Right cardiac atrium (tissue), 5 donors: Measurements from ENCODE around the gene ICAM2. TPM values are rescaled to one million over a fixed set of nuclear protein-coding genes. Genes with fewer than 3 reads are reported as not detected.
A peak's percentile ranks its signal among the peaks of the same experiment; 100 is the strongest.

ENCODE experiments used
- ATAC-seq, 2 donors: fragments of 200-7000 bp; cut with Tn5 transposase; one replicate each; pipeline versions ENCODE4 v1.8.0 to v1.9.1; 2020; ENCODE audit warnings: moderate library complexity in 2 of 2, mild to moderate bottlenecking in 1 of 2
- DNase-seq, 3 donors: peaks; one replicate each; pipeline ENCODE4 v3.0.0-alpha.2; 2020
- H3K27ac ChIP-seq: one replicate; pipeline ENCODE4 v1.5.1; 2013; ENCODE audit warnings: mild to moderate bottlenecking, low read length, control low read depth, moderate library complexity
- H3K27me3 ChIP-seq: one replicate; pipeline ENCODE4 v1.6.1; 2013; ENCODE audit not compliant: control insufficient read depth, insufficient read depth
- H3K4me1 ChIP-seq: one replicate; pipeline ENCODE4 v1.6.1; 2013; ENCODE audit warnings: low read length; ENCODE audit not compliant: control insufficient read depth, insufficient read depth
- H3K4me3 ChIP-seq: one replicate; pipeline ENCODE4 v1.5.1; 2013; ENCODE audit warnings: low read length, control low read depth
- H3K9me3 ChIP-seq: one replicate; pipeline ENCODE4 v1.6.1; 2013; ENCODE audit warnings: low read length; ENCODE audit not compliant: control insufficient read depth
- WGBS: extraction: QIAGEN DNeasy Blood & Tissue Kit; methylation state at CpG from one replicate; pipeline ENCODE4 v1.1.7; 2013; 5-methylcytosine and 5-hydroxymethylcytosine counted together
- intact Hi-C, 4 donors: fragments of 100-400 bp; cut with DNase I; formaldehyde crosslinking; loops; one replicate each; pipeline versions ENCODE4 v1.11.0 to v1.14.0; 2022 to 2023
- polyA plus RNA-seq: library from polyadenylated mRNA; stranded (reverse); fragments of 200-250 nt; gene quantifications from one replicate; pipeline ENCODE4 v1.2.3, GENCODE V29; 2013
- total RNA-seq, 4 donors: library from RNA; stranded (reverse); fragmentation: NEBNext Ultra II Directional; extraction: Animal tissue kit (Norgen Biotek cat#: 25700); gene quantifications; one replicate each; pipeline ENCODE4 v1.2.1, GENCODE V29; 2021
- donor health status: healthy with polysubstance abuse.
- donor health status: DM: no; HTN: yes; CAD: no.
- donor health status: DM: no; HTN: no; CAD: no.
- donor health status: DM: no; HTN: yes; CAD: no; lungs with severe emphysema.
- donor health status: DM: yes; HTN: yes; CAD: no.

ICAM2 gene
- total and polyA plus RNA-seq, 5 donors = 17.6 to 50.3 (median 27.4) TPM

- H3K27me3 ChIP-seq = no peaks in the 10 kb centered on the region
- no peak overlapping the region for H3K4me3 ChIP-seq
- intact Hi-C loops = no loop called here
- DNase-seq (no peak), ATAC-seq (no peak)
- peaks cover 2% of the 10 kb centered on the region for H3K4me1 ChIP-seq
- 96% methylated on average over 5 of the region's 5 CpGs for WGBS
- no peaks in the 10 kb centered on the region for H3K9me3 ChIP-seq
- H3K27ac ChIP-seq = no peak overlapping the region
Measured at GRCh38 chr17:63956296-63956920, 64.0 kb downstream of the ICAM2 start.

GRCh38 chr17:63955791-63956190 is 64.6 kb downstream of the ICAM2 start:
- H3K4me1 ChIP-seq = no peaks in the 10 kb centered on the region
- H3K27me3 ChIP-seq = no peaks in the 10 kb centered on the region
- DNase-seq (no peak), ATAC-seq (no peak)
- no peak overlapping the region for H3K27ac ChIP-seq
- H3K9me3 ChIP-seq = no peaks in the 10 kb centered on the region
- no peak overlapping the region for H3K4me3 ChIP-seq
- WGBS = 89% methylated on average over 4 of the region's 4 CpGs
- intact Hi-C loops = no loop called here

DNA sequence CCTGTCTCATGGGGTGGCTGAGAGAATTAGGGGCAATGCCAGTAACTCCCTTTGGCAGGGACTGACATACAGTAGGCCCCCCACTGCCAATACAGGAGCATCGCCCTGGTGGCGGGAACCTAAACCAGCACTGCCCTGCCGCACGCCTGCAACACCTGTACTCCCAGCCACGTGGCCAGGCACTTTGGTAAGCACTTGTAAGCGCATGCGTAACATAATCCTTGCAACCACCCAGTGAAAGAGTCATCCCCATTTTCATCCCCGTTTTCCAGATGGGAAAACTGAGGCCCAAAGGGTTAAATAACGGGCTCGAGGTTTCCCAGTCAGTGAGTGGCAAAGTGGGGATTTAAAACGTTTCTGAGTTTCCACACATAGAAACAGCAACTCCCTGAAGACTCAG is 65.2 kb downstream of the ICAM2 start:
- Histone ChIP-seq H3K4me1 (no peaks in the 10 kb centered on the region), H3K27me3 (no peaks in the 10 kb centered on the region)

DNA sequence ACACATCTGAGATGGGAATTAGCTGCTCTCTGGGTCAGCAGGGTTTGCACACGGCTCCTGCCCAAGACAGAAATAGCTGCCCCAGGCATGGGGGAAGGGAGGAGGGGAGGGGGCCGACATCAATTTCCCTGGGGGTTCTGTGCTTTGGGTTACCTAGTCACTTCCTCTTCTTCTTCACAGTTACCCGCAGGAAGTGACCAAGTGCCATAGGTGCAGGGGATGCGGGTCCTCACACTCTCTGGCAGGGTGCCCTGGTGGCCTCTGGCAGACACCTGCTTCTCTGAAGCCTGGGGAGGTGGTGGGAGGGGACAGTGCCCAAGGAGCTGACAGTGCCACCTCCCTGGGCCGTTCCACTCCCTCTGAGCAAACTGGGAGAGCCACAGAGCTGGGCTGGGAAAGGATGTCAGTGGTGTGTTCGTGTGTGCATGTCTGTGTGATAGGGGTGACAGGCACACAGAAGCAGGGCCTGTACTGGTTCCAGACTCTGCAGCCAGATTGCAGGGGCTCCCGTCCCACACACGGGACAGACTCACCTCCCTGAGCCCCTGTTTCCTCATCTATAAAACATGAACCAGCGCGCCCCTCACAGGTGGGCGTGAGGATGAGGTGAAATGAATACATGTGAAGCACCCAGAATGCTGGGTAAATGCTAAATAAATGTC is 65.9 kb downstream of the ICAM2 start:
- peak in 1 of 2 donors; percentile 14 for ATAC-seq
- DNase-seq = peak in 1 of 3 donors; percentile 69
- H3K4me3 ChIP-seq = no peak overlapping the region
- H3K9me3 ChIP-seq = no peaks in the 10 kb centered on the region
- H3K27ac ChIP-seq = no peak overlapping the region
- no peaks in the 10 kb centered on the region for H3K4me1 ChIP-seq
- intact Hi-C loops = no loop called here
- H3K27me3 ChIP-seq = no peaks in the 10 kb centered on the region
- WGBS = 51% methylated on average over 11 of the region's 11 CpGs

More for the DNA sequence above, 65.2 kb downstream of the ICAM2 start:
- intact Hi-C loops = no loop called here
- no peak for ATAC-seq
- no peak overlapping the region for H3K27ac ChIP-seq
- WGBS = 84% methylated on average over 11 of the region's 11 CpGs
- H3K9me3 ChIP-seq = no peaks in the 10 kb centered on the region
- no peak for DNase-seq
- no peak overlapping the region for H3K4me3 ChIP-seq

Other genes with a start within 250 kb of the ICAM2 start
- 100 to 1,000 TPM in 2 of 4 donors, 10 to 100 TPM in 2; 90.0 to 122 (median 99.9) TPM for gene CCDC47, start 247.0 kb downstream of the ICAM2 start, total RNA-seq
- 65.9 TPM for gene CCDC47, start 247.0 kb downstream of the ICAM2 start, polyA plus RNA-seq
- gene DDX42, start 246.5 kb downstream of the ICAM2 start, total RNA-seq = 10 to 100 TPM; 57.0 to 82.4 (median 69.6) TPM
- gene DDX42, start 246.5 kb downstream of the ICAM2 start, polyA plus RNA-seq = 46.9 TPM
- gene PSMC5, start 193.2 kb downstream of the ICAM2 start, total RNA-seq = 100 to 1,000 TPM; 141 to 159 (median 147) TPM
- 175 TPM for gene PSMC5, start 193.2 kb downstream of the ICAM2 start, polyA plus RNA-seq
- 10 to 100 TPM; 34.2 to 52.3 (median 38.2) TPM for gene FTSJ3, start 193.0 kb downstream of the ICAM2 start, total RNA-seq
- gene FTSJ3, start 193.0 kb downstream of the ICAM2 start, polyA plus RNA-seq = 17.2 TPM
- 10 to 100 TPM; 35.7 to 46.4 (median 37.4) TPM for gene SMARCD2, start 177.9 kb downstream of the ICAM2 start, total RNA-seq
- gene SMARCD2, start 177.9 kb downstream of the ICAM2 start, polyA plus RNA-seq = 27.9 TPM
- not detected for gene CSH2, start 147.0 kb downstream of the ICAM2 start, total RNA-seq
- gene CSH2, start 147.0 kb downstream of the ICAM2 start, polyA plus RNA-seq = not detected
- gene GH2, start 138.7 kb downstream of the ICAM2 start, total RNA-seq = not detected
- gene GH2, start 138.7 kb downstream of the ICAM2 start, polyA plus RNA-seq = not detected
- gene CSH1, start 124.1 kb downstream of the ICAM2 start, total RNA-seq = not detected
- not detected for gene CSH1, start 124.1 kb downstream of the ICAM2 start, polyA plus RNA-seq
- not detected for gene CSHL1, start 109.4 kb downstream of the ICAM2 start, total RNA-seq
- gene CSHL1, start 109.4 kb downstream of the ICAM2 start, polyA plus RNA-seq = not detected
- not detected for gene GH1, start 101.8 kb downstream of the ICAM2 start, total RNA-seq
- gene GH1, start 101.8 kb downstream of the ICAM2 start, polyA plus RNA-seq = not detected
- gene CD79B, start 88.3 kb downstream of the ICAM2 start, total RNA-seq = 1 to 10 TPM; 1.1 to 2.5 (median 2.1) TPM
- gene CD79B, start 88.3 kb downstream of the ICAM2 start, polyA plus RNA-seq = 2.7 TPM
- 1 to 10 TPM; 1.7 to 5.8 (median 3.0) TPM for gene SCN4A, start 47.7 kb downstream of the ICAM2 start, total RNA-seq
- gene SCN4A, start 47.7 kb downstream of the ICAM2 start, polyA plus RNA-seq = 1.6 TPM
- gene PRR29, start 22.3 kb downstream of the ICAM2 start, total RNA-seq = under 1 TPM in 3 of 4 donors, not detected in 1; 0.11 to 0.25 (median 0.15) TPM
- gene PRR29, start 22.3 kb downstream of the ICAM2 start, polyA plus RNA-seq = 0.45 TPM
- 10 to 100 TPM in 2 of 4 donors, 1 to 10 TPM in 2; 8.9 to 11.4 (median 10.0) TPM for gene ERN1, start 109.5 kb upstream of the ICAM2 start, total RNA-seq
- 3.3 TPM for gene ERN1, start 109.5 kb upstream of the ICAM2 start, polyA plus RNA-seq
- 10 to 100 TPM; 42.6 to 56.8 (median 46.6) TPM for gene TEX2, start 242.6 kb upstream of the ICAM2 start, total RNA-seq
- gene TEX2, start 242.6 kb upstream of the ICAM2 start, polyA plus RNA-seq = 21.4 TPM